B cell (primary cell): ENCODE measurements around the gene MAP3K14. TPM values are rescaled to one million over a fixed set of nuclear protein-coding genes. Genes with fewer than 3 reads are reported as not detected.

Experiments
- ATAC-seq: fragments of 200-7000 bp; cut with Tn5 transposase; one replicate; pipeline ENCODE4 v1.10.0; 2021; ENCODE audit warnings: low read depth, mild to moderate bottlenecking, moderate number of reproducible peaks, moderate library complexity
- CTCF ChIA-PET: fragments of 350-600 bp; sonication (Branson Sonifier 250); formaldehyde crosslinking; loops from one replicate; lab custom pipeline; 2021; ENCODE audit warnings: antibody characterized with exemption, inconsistent platforms; lab: Charles Lee
- POLR2A ChIA-PET: fragments of 350-600 bp; sonication (Branson Sonifier 250); formaldehyde crosslinking; loops from one replicate; lab custom pipeline; 2021; ENCODE audit warnings: antibody characterized with exemption; lab: Charles Lee
- DNase-seq: peaks from one replicate; pipeline ENCODE4 v3.0.0; 2013
- H2AFZ ChIP-seq: 2 replicates; pipeline ENCODE4 v1.6.1; 2012; ENCODE audit warnings: mild to moderate bottlenecking, low read depth, low read length; ENCODE audit not compliant: insufficient read depth, poor library complexity, severe bottlenecking
- H3K27ac ChIP-seq, 2 donors: 1 replicate in 1 of 2; 2 replicates in 1 of 2; pipeline ENCODE4 v1.5.1; 2012 to 2013; ENCODE audit warnings: low read length in 2 of 2, mild to moderate bottlenecking in 2 of 2, moderate library complexity in 1 of 2
- H3K27me3 ChIP-seq, 4 experiments: fragments of 200-600 bp in 1 of 4; sonication (generic) in 1 of 4; replicated peaks in 1 of 4; 1 replicate in 2 of 4; 2 replicates in 2 of 4; pipeline versions ENCODE4 v1.6.1 to v1.7.0; 2013 to 2016; ENCODE audit warnings: low read length in 3 of 4, mild to moderate bottlenecking in 2 of 4, mixed read lengths in 1 of 4, moderate library complexity in 1 of 4; ENCODE audit not compliant: insufficient read depth in 4 of 4, control insufficient read depth in 3 of 4; ENCODE audit errors: control extremely low read depth in 1 of 4
- H3K36me3 ChIP-seq, 2 experiments: replicated peaks in 1 of 2; 1 replicate in 1 of 2; 2 replicates in 1 of 2; pipeline versions ENCODE4 v1.6.1 to v1.7.1; 2013; ENCODE audit warnings: low read length in 1 of 2; ENCODE audit not compliant: insufficient read depth in 2 of 2, control insufficient read depth in 1 of 2; ENCODE audit errors: control extremely low read depth in 1 of 2, extremely low read depth in 1 of 2
- H3K4me1 ChIP-seq, 2 donors: fragments of 200-600 bp in 1 of 2; sonication (generic) in 1 of 2; 1 replicate in 1 of 2; 2 replicates in 1 of 2; pipeline versions ENCODE4 v1.5.1 to v1.6.1; 2013 to 2017; ENCODE audit warnings: low read length in 2 of 2; ENCODE audit not compliant: control insufficient read depth in 2 of 2, insufficient read depth in 2 of 2
- H3K4me2 ChIP-seq: replicated peaks from 2 replicates; pipeline ENCODE3; 2012; ENCODE audit warnings: mild to moderate bottlenecking, low read depth, low read length; ENCODE audit not compliant: poor library complexity, severe bottlenecking
- H3K4me3 ChIP-seq, 5 experiments: fragments of 200-600 bp in 1 of 5; sonication (generic) in 1 of 5; 1 replicate in 3 of 5; 2 replicates in 2 of 5; pipeline versions ENCODE4 v1.5.1 to v1.7.0; 2011 to 2016; ENCODE audit warnings: low read length in 4 of 5, mild to moderate bottlenecking in 4 of 5, low read depth in 2 of 5, control low read depth in 1 of 5, moderate library complexity in 1 of 5; ENCODE audit not compliant: insufficient read depth in 1 of 5; ENCODE audit errors: control extremely low read depth in 1 of 5, extremely low read depth in 1 of 5
- H3K79me2 ChIP-seq: fragments of 200-600 bp; sonication (generic); one replicate; pipeline ENCODE4 v1.6.0; 2016; ENCODE audit warnings: low read length; ENCODE audit not compliant: control insufficient read depth, insufficient read depth
- H3K9ac ChIP-seq: fragments of 200-600 bp; sonication (generic); 2 replicates; pipeline ENCODE4 v1.6.1; 2017; ENCODE audit warnings: mild to moderate bottlenecking, low read length, moderate library complexity
- H3K9me3 ChIP-seq, 3 donors: one replicate each; pipeline versions ENCODE4 v1.6.1 to v1.7.1; 2013; ENCODE audit warnings: low read length in 2 of 3; ENCODE audit not compliant: control insufficient read depth in 2 of 3, insufficient read depth in 1 of 3; ENCODE audit errors: control extremely low read depth in 1 of 3
- H4K20me1 ChIP-seq: 2 replicates; pipeline ENCODE4 v1.6.0; 2012; ENCODE audit warnings: mild to moderate bottlenecking, low read length; ENCODE audit not compliant: insufficient read depth, control insufficient read depth, poor library complexity, severe bottlenecking
- H3K27ac Mint-ChIP-seq: one replicate; pipeline ENCODE4 v1.8.0; 2021; ENCODE audit warnings: mixed read lengths
- H3K27me3 Mint-ChIP-seq: one replicate; pipeline ENCODE4 v1.8.0; 2021; ENCODE audit warnings: mixed read lengths
- H3K4me1 Mint-ChIP-seq: one replicate; pipeline ENCODE4 v1.8.0; 2021; ENCODE audit warnings: mixed read lengths
- H3K4me3 Mint-ChIP-seq: one replicate; pipeline ENCODE4 v1.8.0; 2021; ENCODE audit warnings: mixed read lengths
- H3K9me3 Mint-ChIP-seq: one replicate; pipeline ENCODE4 v1.8.0; 2022; ENCODE audit warnings: mixed read lengths; ENCODE audit not compliant: insufficient read depth
- EZH2 ChIP-seq: IDR thresholded peaks from 2 replicates; pipeline ENCODE4 v1.6.1; 2012; ENCODE audit warnings: borderline replicate concordance, low read depth, mild to moderate bottlenecking, moderate library complexity, low read length; ENCODE audit not compliant: insufficient read depth, poor library complexity, severe bottlenecking
- WGBS: methylation state at CpG from one replicate; pipeline ENCODE4 v1.1.5; 2013; ENCODE audit warnings: missing lambda C conversion rate; ENCODE audit not compliant: insufficient coverage; 5-methylcytosine and 5-hydroxymethylcytosine counted together
- intact Hi-C: fragments of 100-400 bp; cut with micrococcal nuclease; formaldehyde crosslinking; loops from one replicate; pipeline ENCODE4 v1.10.0; 2022
- polyA plus RNA-seq: library from polyadenylated mRNA; depleted of rRNA; stranded (reverse); fragments of >200 nt; gene quantifications from 2 replicates; pipeline ENCODE4 v1.2.3, GENCODE V29; 2012
- total RNA-seq, 2 donors: library from RNA; stranded (reverse); fragments of 120-200 nt in 1 of 2; gene quantifications; 1 replicate in 1 of 2; 2 replicates in 1 of 2; pipeline versions ENCODE4 v1.2.3 to v1.2.4, GENCODE V29; 2013 to 2022
- TF ChIP-seq, protein P1 (sequence below): fragments of 200-600 bp; IDR thresholded peaks from one replicate; pipeline ENCODE4 v1.8.0; 2022; ENCODE audit warnings: antibody characterized with exemption, mild to moderate bottlenecking

Gene MAP3K14
- total and polyA plus RNA-seq, 2 donors (not counting 1 experiment from before 2014, with no cell fraction given): 66.1 to 84.1 TPM

DNA sequence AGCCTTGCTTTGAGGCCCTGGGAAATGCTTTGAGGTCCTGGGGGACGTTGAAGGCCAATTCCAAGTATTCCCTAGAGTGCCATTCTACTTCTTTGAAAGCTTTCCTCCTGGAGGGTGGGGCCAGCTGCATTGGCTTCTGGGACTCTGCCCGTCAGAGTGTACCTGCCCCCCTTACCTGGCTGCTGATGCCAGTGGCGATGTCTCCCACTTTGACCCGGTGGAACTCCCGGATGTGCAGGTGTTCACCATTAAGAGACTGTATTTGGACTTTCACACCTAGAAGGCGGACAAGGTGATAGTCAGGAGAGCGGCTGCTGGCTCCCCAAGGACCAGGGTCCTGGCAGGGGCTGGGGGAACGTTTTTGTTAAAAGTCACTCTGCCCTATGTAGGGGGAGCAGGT is 51.8 kb downstream of the MAP3K14 start:
- Histone ChIP-seq H2AFZ (no peak overlapping the region), H3K36me3 (peaks cover 0 to 67% of the 10 kb centered on the region in 2 experiments), H3K9me3 (no peaks in the 10 kb centered on the region), H3K27me3 (no peaks in the 10 kb centered on the region), H3K79me2 (peaks cover 3% of the 10 kb centered on the region), H3K4me2 (no peak overlapping the region), H3K4me1 (peaks cover 5 to 17% of the 10 kb centered on the region in 2 donors), H4K20me1 (peaks cover 33% of the 10 kb centered on the region), H3K4me3 (no peak overlapping the region), H3K9ac (no peak overlapping the region), H3K27ac (no peak overlapping the region)
- Mint-ChIP-seq H3K27me3 (no peaks in the 10 kb centered on the region), H3K27ac (no peak overlapping the region), H3K4me3 (no peak overlapping the region), H3K4me1 (peaks cover 15% of the 10 kb centered on the region), H3K9me3 (no peaks in the 10 kb centered on the region)
- no peak for ATAC-seq
- POLR2A ChIA-PET: interaction anchor here (0.9 kb wide), 1 partner anchor 17 kb away, joined by 3 read pairs; no protein-coding TSS in a partner anchor
- no peak for DNase-seq
- CTCF ChIA-PET: interaction anchor here (1.0 to 3.9 kb wide), 4 partner anchors 11 to 129 kb away, joined by 3 to 22 read pairs (median 9); partner anchors contain the start of gene ACBD4
- TF ChIP-seq EZH2: no peak
- TF ChIP-seq, protein P1, sequence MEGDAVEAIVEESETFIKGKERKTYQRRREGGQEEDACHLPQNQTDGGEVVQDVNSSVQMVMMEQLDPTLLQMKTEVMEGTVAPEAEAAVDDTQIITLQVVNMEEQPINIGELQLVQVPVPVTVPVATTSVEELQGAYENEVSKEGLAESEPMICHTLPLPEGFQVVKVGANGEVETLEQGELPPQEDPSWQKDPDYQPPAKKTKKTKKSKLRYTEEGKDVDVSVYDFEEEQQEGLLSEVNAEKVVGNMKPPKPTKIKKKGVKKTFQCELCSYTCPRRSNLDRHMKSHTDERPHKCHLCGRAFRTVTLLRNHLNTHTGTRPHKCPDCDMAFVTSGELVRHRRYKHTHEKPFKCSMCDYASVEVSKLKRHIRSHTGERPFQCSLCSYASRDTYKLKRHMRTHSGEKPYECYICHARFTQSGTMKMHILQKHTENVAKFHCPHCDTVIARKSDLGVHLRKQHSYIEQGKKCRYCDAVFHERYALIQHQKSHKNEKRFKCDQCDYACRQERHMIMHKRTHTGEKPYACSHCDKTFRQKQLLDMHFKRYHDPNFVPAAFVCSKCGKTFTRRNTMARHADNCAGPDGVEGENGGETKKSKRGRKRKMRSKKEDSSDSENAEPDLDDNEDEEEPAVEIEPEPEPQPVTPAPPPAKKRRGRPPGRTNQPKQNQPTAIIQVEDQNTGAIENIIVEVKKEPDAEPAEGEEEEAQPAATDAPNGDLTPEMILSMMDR: no peak
- intact Hi-C loops: no loop called here
- 93% methylated on average over 8 of the region's 8 CpGs for WGBS

DNA sequence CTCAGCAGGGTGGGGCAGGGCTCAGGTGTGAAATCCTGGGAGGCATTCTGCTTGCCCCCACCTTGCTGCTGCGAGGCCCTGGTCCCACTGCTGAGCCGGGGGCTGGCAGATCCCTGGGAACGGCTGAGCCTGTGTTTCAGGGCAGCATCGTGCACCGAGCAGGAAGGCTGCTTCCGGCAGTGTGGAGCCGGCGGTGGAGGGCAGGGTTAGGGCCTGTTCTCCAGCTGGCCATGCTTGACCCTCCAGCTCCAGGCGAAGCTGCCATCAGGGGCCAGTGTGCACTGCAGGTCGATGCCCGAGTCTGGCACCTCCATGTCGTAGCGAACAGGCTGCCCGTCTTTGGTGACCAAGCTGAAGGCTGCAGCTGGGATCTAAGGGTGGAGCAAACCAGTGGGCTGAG is 52.4 kb downstream of the MAP3K14 start:
- no peak overlapping the region for H3K4me3 ChIP-seq
- H3K9me3 Mint-ChIP-seq: no peaks in the 10 kb centered on the region
- H3K27ac ChIP-seq: no peak overlapping the region
- H3K4me2 ChIP-seq: no peak overlapping the region
- H3K4me3 Mint-ChIP-seq: no peak overlapping the region
- no peaks in the 10 kb centered on the region for H3K27me3 Mint-ChIP-seq
- H3K27ac Mint-ChIP-seq: no peak overlapping the region
- H3K79me2 ChIP-seq: peaks cover 3% of the 10 kb centered on the region
- no peaks in the 10 kb centered on the region for H3K27me3 ChIP-seq
- TF ChIP-seq, protein P1: no peak
- TF ChIP-seq EZH2: no peak
- ChIA-PET POLR2A (interaction anchor here (0.9 kb wide), 1 partner anchor 16 kb away, joined by 3 read pairs; no protein-coding TSS in a partner anchor), CTCF (interaction anchor here (1.9 to 3.9 kb wide), 3 partner anchors 12 to 67 kb away, joined by 5 to 22 read pairs (median 13); no protein-coding TSS in a partner anchor)
- peaks cover 15% of the 10 kb centered on the region for H3K4me1 Mint-ChIP-seq
- intact Hi-C loops: no loop called here
- no peak overlapping the region for H3K9ac ChIP-seq
- 97% methylated on average over 14 of the region's 14 CpGs for WGBS
- no peaks in the 10 kb centered on the region for H3K9me3 ChIP-seq
- peaks cover 33% of the 10 kb centered on the region for H4K20me1 ChIP-seq
- H2AFZ ChIP-seq: no peak overlapping the region
- DNase-seq: no peak
- no peak for ATAC-seq
- peaks cover 5 to 17% of the 10 kb centered on the region in 2 donors for H3K4me1 ChIP-seq
- H3K36me3 ChIP-seq: peaks cover 0 to 61% of the 10 kb centered on the region in 2 experiments
